Right ventricle myocardium superior (tissue), 1 donor: ENCODE measurements around the gene RFX3. TPM values are rescaled to one million over a fixed set of nuclear protein-coding genes. Genes with fewer than 3 reads are reported as not detected.

ENCODE experiments used
- ATAC-seq: fragments of 200-7000 bp; cut with Tn5 transposase; one replicate; pipeline ENCODE4 v1.9.1; 2020; ENCODE audit warnings: mild to moderate bottlenecking; ENCODE audit not compliant: poor library complexity
- DNase-seq: peaks from one replicate; pipeline ENCODE4 v3.0.0-alpha.2; 2020
- intact Hi-C: fragments of 100-400 bp; cut with DNase I; formaldehyde crosslinking; loops from one replicate; pipeline ENCODE4 v1.11.2; 2022
- total RNA-seq: library from RNA; stranded (reverse); fragmentation: NEBNext Ultra II Directional; extraction: Animal tissue kit (Norgen Biotek cat#: 25700); gene quantifications from one replicate; pipeline ENCODE4 v1.2.1, GENCODE V29; 2021
- donor health status: DM: no; HTN: yes; CAD: no; lungs with severe emphysema.

RFX3 gene
- total RNA-seq, 1 donor from 2014 or later, result 3.7 TPM

- ATAC-seq (no peak), DNase-seq (no peak)
- intact Hi-C loops, result no loop called here
These were observed 262.8 kb downstream of the RFX3 start for GRCh38 chr9:3262826-3263529.

GRCh38 chr9:3261484-3261883, 264.3 kb downstream of the RFX3 start:
- intact Hi-C loops, result no loop called here
- DNase-seq (no peak), ATAC-seq (no peak)

GRCh38 chr9:3256571-3257330, 269.1 kb downstream of the RFX3 start:
- no peak for DNase-seq
- intact Hi-C loops, result no loop called here
- no peak for ATAC-seq

- ATAC-seq, result no peak
- intact Hi-C loops, result no loop called here
- DNase-seq, result no peak
These were observed 274.5 kb downstream of the RFX3 start for GRCh38 chr9:3251309-3251708.

GRCh38 chr9:3250741-3251140, 275.1 kb downstream of the RFX3 start:
- DNase-seq, result no peak
- no peak for ATAC-seq
- intact Hi-C loops, result no loop called here

GRCh38 chr9:3247211-3247610, 278.6 kb downstream of the RFX3 start:
- ATAC-seq, result no peak
- intact Hi-C loops, result loop anchor here (10.0 kb wide), 1 partner anchor 188 kb away; no protein-coding TSS in a partner anchor
- DNase-seq, result no peak

- DNase-seq, result no peak
- no peak for ATAC-seq
- intact Hi-C loops, result loop anchor here (10.0 kb wide), 1 partner anchor 189 kb away; no protein-coding TSS in a partner anchor
These were observed 279.6 kb downstream of the RFX3 start for GRCh38 chr9:3246241-3246640.

- no peak for DNase-seq
- intact Hi-C loops, result loop anchor here (10.0 kb wide), 1 partner anchor 190 kb away; no protein-coding TSS in a partner anchor
- no peak for ATAC-seq
These were observed 280.7 kb downstream of the RFX3 start for GRCh38 chr9:3244963-3245653.

- DNase-seq (no peak), ATAC-seq (no peak)
- intact Hi-C loops, result loop anchor here (10.0 kb wide), 1 partner anchor 191 kb away; no protein-coding TSS in a partner anchor
These were observed 282.1 kb downstream of the RFX3 start for GRCh38 chr9:3243683-3244082.

GRCh38 chr9:3241290-3241689, 284.5 kb downstream of the RFX3 start:
- ATAC-seq, result no peak
- intact Hi-C loops, result loop anchor here (10.0 kb wide), 1 partner anchor 194 kb away; no protein-coding TSS in a partner anchor

GRCh38 chr9:3240656-3241268, 285.0 kb downstream of the RFX3 start:
- ATAC-seq (peak; percentile 88), DNase-seq (peak; percentile 78)
- intact Hi-C loops, result loop anchor here (10.0 kb wide), 1 partner anchor 194 kb away; no protein-coding TSS in a partner anchor

More at GRCh38 chr9:3241290-3241689, 284.5 kb downstream of the RFX3 start:
- no peak for DNase-seq

GRCh38 chr9:3239240-3239639, 286.6 kb downstream of the RFX3 start:
- ATAC-seq (no peak), DNase-seq (no peak)
- intact Hi-C loops, result no loop called here

GRCh38 chr9:3238236-3238635, 287.6 kb downstream of the RFX3 start:
- no peak for ATAC-seq
- no peak for DNase-seq
- intact Hi-C loops, result no loop called here

GRCh38 chr9:3237121-3237520, 288.7 kb downstream of the RFX3 start:
- ATAC-seq (no peak), DNase-seq (no peak)
- intact Hi-C loops, result no loop called here

GRCh38 chr9:3235497-3235896, 290.3 kb downstream of the RFX3 start:
- DNase-seq, result no peak
- ATAC-seq, result no peak
- intact Hi-C loops, result no loop called here

GRCh38 chr9:3224931-3225330, 300.9 kb downstream of the RFX3 start:
- ATAC-seq, result peak; percentile 59
- intact Hi-C loops, result no loop called here
- no peak for DNase-seq

GRCh38 chr9:3215658-3216057, 310.1 kb downstream of the RFX3 start:
- no peak for ATAC-seq
- DNase-seq, result no peak
- intact Hi-C loops, result no loop called here

- ATAC-seq, result no peak
- DNase-seq, result no peak
- intact Hi-C loops, result no loop called here
These were observed 311.1 kb downstream of the RFX3 start for GRCh38 chr9:3214741-3215140.
